ENCODE data around the gene BRD8.
"Not testable (repeated sequence)": the region's sequence is repeated elsewhere in the genome, so short reads cannot be mapped to it uniquely, and the experiment has no call there.

Gene BRD8

GRCh38 chr5:138155977-138156376 is 22.5 kb downstream of the BRD8 start:
- not testable (repeated sequence) for DNase-seq

DNA sequence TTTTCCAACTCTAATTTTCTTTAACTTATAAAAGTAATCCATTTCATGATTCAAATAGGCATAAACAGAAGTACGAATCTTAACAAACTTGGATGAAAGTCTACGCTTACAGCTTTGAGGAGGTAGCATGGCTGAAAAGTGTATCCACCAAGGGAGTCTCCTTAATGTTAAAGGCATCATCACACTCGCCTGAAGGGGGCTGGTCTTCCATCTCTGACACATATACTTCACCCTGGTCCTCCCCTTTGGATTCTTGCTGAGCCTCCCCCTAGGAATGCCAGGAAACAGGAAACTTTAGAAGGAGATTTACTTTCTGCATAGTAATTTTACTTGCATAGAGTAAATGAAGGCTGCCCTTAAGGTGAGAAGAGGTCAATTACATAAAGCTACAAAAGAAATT is 28.9 kb downstream of the BRD8 start:
- DNase-seq: no peak

DNA sequence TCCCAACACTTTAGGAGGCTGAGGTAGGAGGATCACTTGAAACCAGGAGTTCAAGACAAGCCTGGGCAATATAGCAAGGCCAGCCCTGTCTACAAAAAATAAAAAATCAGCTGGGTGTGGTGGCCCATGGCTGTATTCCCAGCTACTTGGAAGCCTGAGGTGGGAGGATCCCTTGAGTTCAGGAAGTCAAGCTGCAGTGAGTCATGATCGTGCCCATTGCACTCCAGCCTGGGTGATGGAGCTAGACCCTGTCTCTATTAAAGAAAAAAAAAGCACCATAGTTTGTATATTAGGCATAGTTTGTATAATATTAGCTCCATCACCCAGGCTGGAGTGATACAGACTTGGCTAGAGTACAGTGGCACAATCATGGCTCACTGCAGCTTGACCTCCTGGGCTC is 29.6 kb downstream of the BRD8 start:
- DNase-seq: no peak

DNA sequence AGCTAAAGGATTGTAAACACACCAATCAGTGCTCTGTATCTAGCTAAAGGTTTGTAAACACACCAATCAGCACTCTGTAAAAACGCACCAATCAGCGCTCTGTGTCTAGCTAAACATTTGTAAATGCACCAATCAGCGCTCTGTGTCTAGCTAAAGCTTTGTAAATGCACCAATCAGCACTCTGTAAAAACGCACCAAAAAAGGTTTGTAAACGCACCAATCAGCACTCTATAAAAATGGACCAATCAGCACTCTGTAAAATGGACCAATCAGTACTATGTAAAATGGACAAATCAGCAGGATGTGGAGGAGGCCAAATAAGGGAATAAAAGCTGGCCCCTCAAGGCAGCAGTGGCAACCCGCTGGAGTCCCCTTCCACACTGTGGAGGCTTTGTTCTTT is 34.9 kb downstream of the BRD8 start:
- not testable (repeated sequence) for DNase-seq

GRCh38 chr5:138141734-138142133 is 36.7 kb downstream of the BRD8 start:
- DNase-seq: no peak

- DNase-seq: no peak
These were observed 38.2 kb downstream of the BRD8 start for GRCh38 chr5:138140268-138140667.

- DNase-seq: no peak
These were observed 38.7 kb downstream of the BRD8 start for GRCh38 chr5:138139781-138140090.

GRCh38 chr5:138138949-138139780 is 39.3 kb downstream of the BRD8 start, which contains the start of gene NME5:
Gene NME5 (minus strand): TSS chr5:138139428. CDS start chr5:138138780, 648 bp downstream.
- no peak for DNase-seq

DNA sequence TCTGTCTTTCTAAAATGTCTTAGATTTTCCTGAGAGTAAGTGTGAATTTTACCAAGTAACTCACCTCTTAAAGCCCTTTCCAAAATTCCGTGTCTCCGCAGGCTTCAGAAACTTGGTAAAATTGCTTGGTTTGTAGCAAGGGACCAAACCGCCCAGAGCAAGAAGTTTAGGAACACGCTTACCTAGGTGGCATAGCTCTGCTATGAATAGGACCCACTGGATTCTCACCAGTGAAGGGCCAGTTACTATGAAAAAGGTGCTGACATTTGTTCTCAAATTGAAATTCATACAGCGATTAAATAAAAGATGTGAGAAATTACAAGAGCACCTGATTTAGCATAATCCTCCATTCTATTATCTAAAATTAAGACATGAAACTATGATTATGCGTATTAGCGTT is 45.9 kb downstream of the BRD8 start:
- no peak for DNase-seq

DNA sequence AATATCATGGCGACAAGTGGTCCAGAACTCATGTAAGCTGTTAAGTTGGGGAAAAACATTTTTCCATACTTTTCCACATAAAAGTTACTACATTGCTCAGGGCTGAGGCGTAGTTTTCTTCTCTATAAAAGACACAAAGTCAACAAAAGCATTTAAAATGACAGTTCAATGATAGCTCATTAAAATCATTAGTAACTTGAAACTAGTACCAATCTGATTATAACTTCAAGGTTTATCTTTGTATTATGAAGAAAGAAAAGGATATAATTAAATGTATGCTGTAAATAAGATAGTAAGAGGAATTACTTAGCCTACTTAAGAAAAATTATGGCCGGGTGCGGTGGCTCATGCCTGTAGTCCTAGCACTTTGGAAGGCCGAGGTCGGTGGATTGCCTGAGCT is 49.1 kb downstream of the BRD8 start:
- DNase-seq: no peak

DNA sequence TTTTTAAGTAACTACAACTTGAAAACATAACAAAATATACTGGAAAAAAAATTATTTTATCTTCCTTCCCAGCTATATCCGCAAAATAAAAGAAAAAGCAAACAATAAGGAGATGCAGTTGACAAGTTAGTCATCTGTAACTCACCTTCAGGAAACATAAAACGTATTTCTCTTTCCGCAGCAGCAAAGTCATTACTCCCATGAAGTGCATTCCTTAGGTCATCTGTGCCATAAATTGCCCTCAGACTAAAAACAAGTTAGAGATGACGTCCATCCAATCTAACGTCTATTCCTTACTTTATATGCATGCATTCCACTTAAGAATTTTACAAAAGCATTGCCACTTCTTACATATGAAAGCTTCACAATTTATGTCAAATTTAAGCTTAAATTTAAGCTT is 50.1 kb downstream of the BRD8 start:
- no peak for DNase-seq

GRCh38 chr5:138115254-138115653 is 63.2 kb downstream of the BRD8 start:
- no peak for DNase-seq

- no peak for DNase-seq
These were observed 66.5 kb downstream of the BRD8 start for GRCh38 chr5:138111937-138112336.

DNA sequence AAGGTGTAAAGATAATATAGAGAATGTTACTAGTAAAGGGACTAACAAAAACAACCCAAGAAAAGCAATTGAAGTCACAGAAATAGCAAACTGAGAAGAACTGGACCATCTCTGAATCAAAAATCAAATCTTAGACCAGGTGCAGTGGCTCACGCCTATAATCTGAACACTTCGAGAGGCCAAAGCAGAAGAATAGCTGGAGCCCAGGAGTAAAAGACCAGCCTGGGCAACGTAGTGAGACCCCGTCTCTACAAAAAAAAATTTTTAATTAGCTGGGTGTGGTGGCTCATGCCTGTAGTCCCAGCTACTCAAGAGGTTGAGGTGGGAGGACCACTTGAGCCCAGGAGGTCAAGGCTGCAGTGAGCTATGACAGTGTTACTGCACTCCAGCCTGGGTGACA is 67.2 kb downstream of the BRD8 start:
- DNase-seq: no peak

- no peak for DNase-seq
These were observed 68.0 kb downstream of the BRD8 start for GRCh38 chr5:138110266-138110963.

GRCh38 chr5:138109463-138110265 is 68.8 kb downstream of the BRD8 start:
- no peak for DNase-seq

DNA sequence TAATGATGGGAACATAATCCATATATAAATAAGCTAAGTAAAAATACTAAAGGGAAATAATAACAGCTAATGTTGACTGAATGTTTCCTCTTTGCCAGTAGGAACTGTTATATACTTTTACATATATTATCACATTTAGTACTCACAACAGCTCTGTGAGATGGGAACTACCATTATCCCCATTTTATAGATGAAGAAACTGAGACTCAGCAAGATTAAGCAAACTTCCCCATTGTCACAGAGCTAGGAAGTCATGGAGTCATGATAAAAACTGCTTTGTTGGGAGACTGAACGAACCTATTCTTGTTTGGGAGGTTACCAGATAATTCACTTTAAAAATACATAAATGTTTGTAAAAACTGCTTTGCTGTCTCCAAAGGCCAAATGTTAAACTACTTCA is 71.2 kb downstream of the BRD8 start:
- no peak for DNase-seq

DNA sequence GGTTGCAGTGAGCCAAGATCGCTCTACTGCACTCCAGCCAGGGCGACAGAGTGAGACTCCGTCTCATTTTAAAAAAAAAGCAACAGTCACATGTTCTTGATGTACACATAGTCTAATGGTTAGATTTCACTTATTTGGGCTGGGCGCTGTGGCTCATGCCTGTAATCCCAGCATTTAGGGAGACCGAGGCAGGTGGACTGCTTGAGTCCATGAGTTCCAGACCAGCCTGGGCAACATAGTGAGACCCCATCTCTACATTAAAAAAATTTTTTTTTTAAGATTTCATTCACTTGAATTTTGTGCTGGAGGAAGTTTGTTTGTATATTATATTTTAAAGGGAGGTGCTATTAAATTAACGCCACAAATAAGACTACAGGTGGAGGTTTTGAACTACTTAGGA is 72.7 kb downstream of the BRD8 start:
- DNase-seq: no peak

DNA sequence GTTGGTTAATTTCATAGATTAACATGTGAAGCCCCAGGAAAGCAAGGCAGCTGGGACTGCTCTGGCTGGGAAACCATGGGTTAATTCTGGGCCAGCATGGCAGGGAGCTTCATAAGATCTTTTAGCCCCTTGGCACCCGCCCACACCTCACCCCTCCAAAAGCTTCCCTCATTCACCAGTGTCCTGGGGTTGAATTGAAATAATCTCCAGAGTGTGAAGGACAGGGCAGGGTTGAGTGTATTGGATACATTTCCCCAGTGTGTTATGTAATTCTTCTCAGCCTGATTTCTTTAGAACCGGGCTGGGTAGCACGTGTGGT is 75.2 kb downstream of the BRD8 start:
- DNase-seq: no peak

DNA sequence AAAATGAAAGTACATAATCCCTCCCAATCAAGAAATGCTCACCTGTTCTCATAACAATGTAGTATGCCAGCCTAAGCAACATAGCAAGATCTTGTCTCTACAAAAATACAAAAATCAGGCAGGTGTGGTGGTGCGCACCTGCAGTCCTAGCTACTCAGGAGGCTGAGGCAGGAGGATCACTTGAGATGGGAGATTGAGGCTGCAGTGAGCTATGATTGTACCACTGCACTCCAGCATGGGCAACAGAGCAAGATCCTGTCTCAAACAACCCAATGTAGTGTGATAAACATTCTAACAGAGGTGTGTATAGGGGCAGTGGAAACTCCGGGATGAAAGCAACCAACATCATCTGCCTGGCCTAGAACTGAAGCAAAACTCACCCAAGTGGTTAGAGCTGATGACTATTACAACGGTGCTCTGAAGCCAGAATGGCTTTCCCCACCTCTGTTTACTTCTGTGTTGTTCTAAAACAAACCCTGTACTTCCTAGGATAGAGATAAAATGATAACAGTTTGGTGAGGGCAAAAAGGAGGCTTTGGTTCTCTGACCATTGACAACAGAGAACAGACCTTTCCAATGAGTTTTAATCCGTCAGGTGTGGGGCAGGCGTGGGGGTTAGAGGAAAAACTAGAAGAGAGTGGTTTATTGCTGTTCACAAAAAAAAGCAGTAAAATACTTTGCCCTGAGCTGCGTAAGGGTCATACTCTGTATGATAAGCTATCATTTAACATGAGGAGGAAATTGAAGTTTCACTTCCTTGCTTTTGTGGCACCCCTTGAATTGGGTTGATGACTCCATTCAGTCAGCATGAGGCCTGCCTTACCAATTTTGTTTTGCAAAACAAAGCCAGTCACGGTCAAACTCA is 75.7 kb downstream of the BRD8 start:
- no peak for DNase-seq

DNA sequence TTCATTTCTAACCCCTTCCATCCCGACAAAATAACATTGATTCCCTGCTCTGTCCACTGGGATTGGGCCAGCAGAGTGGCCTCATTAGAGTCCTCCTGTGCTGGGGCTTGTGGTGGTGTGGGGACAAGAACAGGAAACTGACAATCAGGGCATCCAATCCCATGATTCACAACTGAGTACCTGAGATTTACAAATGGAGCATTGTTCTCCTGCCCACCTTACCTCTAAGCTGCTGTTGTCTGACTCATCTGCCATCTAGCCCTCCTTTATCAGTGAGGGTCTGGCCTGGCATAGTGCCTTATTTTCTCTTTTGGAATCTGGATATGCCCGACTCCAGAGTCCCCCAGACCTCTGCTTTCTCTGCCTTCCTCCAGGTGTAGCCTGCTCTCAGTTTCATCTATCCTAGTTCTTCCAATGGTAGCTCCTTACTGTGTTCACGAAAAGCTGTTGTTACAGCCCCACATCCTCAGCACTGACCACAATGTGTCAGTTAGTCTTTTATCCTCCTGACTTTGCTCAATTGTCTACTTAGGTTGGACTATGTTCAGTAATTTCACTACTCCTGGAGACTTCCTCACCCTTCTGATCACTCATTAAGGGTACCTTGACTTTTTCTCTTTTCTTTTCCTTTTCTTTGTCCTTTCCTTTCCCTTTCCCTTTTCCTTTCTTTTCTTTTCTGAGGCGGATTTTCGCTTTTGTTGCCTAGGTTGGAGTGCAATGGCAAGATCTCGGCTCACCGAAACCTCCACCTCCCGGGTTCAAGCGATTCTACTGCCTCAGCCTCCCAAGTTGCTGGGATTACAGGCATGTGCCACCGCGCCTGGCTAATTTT is 81.2 kb downstream of the BRD8 start:
- no peak for DNase-seq

GRCh38 chr5:138096363-138096762 is 82.1 kb downstream of the BRD8 start:
- DNase-seq: no peak
